Left lung (tissue), 10 donors: Measurements from ENCODE around the gene PXDN. TPM values are rescaled to one million over a fixed set of nuclear protein-coding genes. Genes with fewer than 3 reads are reported as not detected.

Source experiments
- ATAC-seq: fragments of 200-7000 bp; cut with Tn5 transposase; one replicate; pipeline ENCODE4 v1.9.1; 2020; ENCODE audit warnings: moderate library complexity
- DNase-seq, 4 donors: peaks; one replicate each; pipeline ENCODE4 v3.0.0-alpha.2; 2013 to 2020
- H3K27ac ChIP-seq, 2 donors: fragments of 200-600 bp; sonication (generic) in 1 of 2; one replicate each; pipeline versions ENCODE4 v1.5.0 to v1.8.0; 2020 to 2021
- H3K27me3 ChIP-seq, 2 donors: fragments of 200-600 bp; sonication (generic) in 1 of 2; one replicate each; pipeline versions ENCODE4 v1.5.0 to v1.8.0; 2020 to 2021
- H3K36me3 ChIP-seq, 2 donors: fragments of 200-600 bp; sonication (generic) in 1 of 2; one replicate each; pipeline versions ENCODE4 v1.5.0 to v1.8.0; 2020 to 2021
- H3K4me1 ChIP-seq, 2 donors: fragments of 200-600 bp; one replicate each; pipeline ENCODE4 v1.8.0; 2021
- H3K4me3 ChIP-seq, 2 donors: fragments of 200-600 bp; sonication (generic) in 1 of 2; one replicate each; pipeline versions ENCODE4 v1.5.0 to v1.8.0; 2020 to 2021; ENCODE audit warnings: mild to moderate bottlenecking in 1 of 2
- H3K9me3 ChIP-seq, 2 donors: fragments of 200-600 bp; sonication (generic) in 1 of 2; one replicate each; pipeline versions ENCODE4 v1.5.0 to v1.8.0; 2020 to 2021
- intact Hi-C, 2 donors: fragments of 100-400 bp; cut with DNase I; formaldehyde crosslinking; loops; one replicate each; pipeline versions ENCODE4 v1.11.2 to v1.14.2; 2022
- polyA plus RNA-seq, 6 donors: library from polyadenylated mRNA; unstranded; fragments of 120-200 nt; gene quantifications; one replicate each; pipeline ENCODE4 v1.2.1, GENCODE V29; 2013; ENCODE audit not compliant: insufficient read length in 6 of 6
- total RNA-seq, 2 donors: library from RNA; stranded (reverse); fragmentation: NEBNext Ultra II Directional; extraction: Animal tissue kit (Norgen Biotek cat#: 25700); gene quantifications; one replicate each; pipeline ENCODE4 v1.2.1, GENCODE V29; 2021
- TF ChIP-seq, protein P1 (sequence below), 2 donors: fragments of 200-600 bp; sonication (generic) in 1 of 2; IDR thresholded peaks; one replicate each; pipeline versions ENCODE4 v1.5.0 to v1.8.0; 2021; ENCODE audit warnings: antibody characterized with exemption in 2 of 2
- donor health status: DM: no; HTN: yes; CAD: no.
- donor health status: DM: no; HTN: no; CAD: no.

Gene PXDN
- total and polyA plus RNA-seq, 8 donors, result 44.8 to 215 (median 174) TPM

GRCh38 chr2:1611886-1612285 lies 132.4 kb downstream of the PXDN start:
- intact Hi-C loops, result no loop called here
- H3K36me3 ChIP-seq, result no peaks in the 10 kb centered on the region

GRCh38 chr2:1610096-1610485 lies 134.2 kb downstream of the PXDN start:
- no peak for ATAC-seq

More at GRCh38 chr2:1611886-1612285, 132.4 kb downstream of the PXDN start:
- TF ChIP-seq, protein P1, sequence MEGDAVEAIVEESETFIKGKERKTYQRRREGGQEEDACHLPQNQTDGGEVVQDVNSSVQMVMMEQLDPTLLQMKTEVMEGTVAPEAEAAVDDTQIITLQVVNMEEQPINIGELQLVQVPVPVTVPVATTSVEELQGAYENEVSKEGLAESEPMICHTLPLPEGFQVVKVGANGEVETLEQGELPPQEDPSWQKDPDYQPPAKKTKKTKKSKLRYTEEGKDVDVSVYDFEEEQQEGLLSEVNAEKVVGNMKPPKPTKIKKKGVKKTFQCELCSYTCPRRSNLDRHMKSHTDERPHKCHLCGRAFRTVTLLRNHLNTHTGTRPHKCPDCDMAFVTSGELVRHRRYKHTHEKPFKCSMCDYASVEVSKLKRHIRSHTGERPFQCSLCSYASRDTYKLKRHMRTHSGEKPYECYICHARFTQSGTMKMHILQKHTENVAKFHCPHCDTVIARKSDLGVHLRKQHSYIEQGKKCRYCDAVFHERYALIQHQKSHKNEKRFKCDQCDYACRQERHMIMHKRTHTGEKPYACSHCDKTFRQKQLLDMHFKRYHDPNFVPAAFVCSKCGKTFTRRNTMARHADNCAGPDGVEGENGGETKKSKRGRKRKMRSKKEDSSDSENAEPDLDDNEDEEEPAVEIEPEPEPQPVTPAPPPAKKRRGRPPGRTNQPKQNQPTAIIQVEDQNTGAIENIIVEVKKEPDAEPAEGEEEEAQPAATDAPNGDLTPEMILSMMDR (IDR thresholded peaks at IDR 0.05), result no peak
- no peaks in the 10 kb centered on the region for H3K4me1 ChIP-seq
- no peaks in the 10 kb centered on the region for H3K27me3 ChIP-seq
- H3K4me3 ChIP-seq, result no peak overlapping the region
- ATAC-seq (no peak), DNase-seq (no peak)
- no peaks in the 10 kb centered on the region for H3K9me3 ChIP-seq
- H3K27ac ChIP-seq, result no peak overlapping the region

GRCh38 chr2:1609485-1610095 lies 134.7 kb downstream of the PXDN start:
- no peak for ATAC-seq
- Histone ChIP-seq H3K36me3 (no peaks in the 10 kb centered on the region), H3K4me1 (peaks cover 6 to 19% of the 10 kb centered on the region in 2 donors), H3K27me3 (peaks cover 0 to 8% of the 10 kb centered on the region in 2 donors), H3K4me3 (no peak overlapping the region), H3K27ac (no peak overlapping the region), H3K9me3 (no peaks in the 10 kb centered on the region)
- DNase-seq, result no peak
- TF ChIP-seq, protein P1 (IDR thresholded peaks at IDR 0.05), result no peak
- intact Hi-C loops, result no loop called here

More at GRCh38 chr2:1610096-1610485, 134.2 kb downstream of the PXDN start:
- Histone ChIP-seq H3K9me3 (no peaks in the 10 kb centered on the region), H3K4me3 (no peak overlapping the region), H3K27ac (no peak overlapping the region), H3K27me3 (peaks cover 0 to 8% of the 10 kb centered on the region in 2 donors), H3K36me3 (no peaks in the 10 kb centered on the region), H3K4me1 (peaks cover 6 to 14% of the 10 kb centered on the region in 2 donors)
- intact Hi-C loops, result no loop called here
- DNase-seq, result no peak
- TF ChIP-seq, protein P1 (IDR thresholded peaks at IDR 0.05), result no peak

DNA sequence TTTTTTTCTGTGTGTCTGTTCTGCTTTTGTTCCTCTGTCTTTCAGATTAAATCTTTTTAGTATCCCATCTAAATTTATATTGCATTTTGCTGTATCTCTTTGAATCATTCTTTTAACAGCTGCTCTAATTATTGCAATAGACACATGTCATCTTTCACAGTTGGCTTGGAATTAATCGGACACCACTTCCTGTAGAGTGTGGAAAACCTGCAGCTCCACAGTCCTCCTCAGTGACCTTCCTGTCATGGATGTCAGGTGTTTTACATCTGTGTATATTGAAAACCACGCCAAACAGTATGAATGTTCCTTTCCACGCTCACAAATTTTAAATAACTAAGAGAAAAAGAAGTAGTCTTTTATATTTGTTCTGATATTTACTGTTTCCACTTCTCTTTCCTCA lies 135.3 kb downstream of the PXDN start:
- no peak overlapping the region for H3K4me3 ChIP-seq
- intact Hi-C loops, result no loop called here
- H3K27me3 ChIP-seq, result peaks cover 0 to 8% of the 10 kb centered on the region in 2 donors
- TF ChIP-seq, protein P1 (IDR thresholded peaks at IDR 0.05), result no peak
- ATAC-seq, result no peak
- H3K27ac ChIP-seq, result no peak overlapping the region
- H3K36me3 ChIP-seq, result no peaks in the 10 kb centered on the region
- no peak for DNase-seq
- no peaks in the 10 kb centered on the region for H3K9me3 ChIP-seq
- peaks cover 6 to 20% of the 10 kb centered on the region in 2 donors for H3K4me1 ChIP-seq

DNA sequence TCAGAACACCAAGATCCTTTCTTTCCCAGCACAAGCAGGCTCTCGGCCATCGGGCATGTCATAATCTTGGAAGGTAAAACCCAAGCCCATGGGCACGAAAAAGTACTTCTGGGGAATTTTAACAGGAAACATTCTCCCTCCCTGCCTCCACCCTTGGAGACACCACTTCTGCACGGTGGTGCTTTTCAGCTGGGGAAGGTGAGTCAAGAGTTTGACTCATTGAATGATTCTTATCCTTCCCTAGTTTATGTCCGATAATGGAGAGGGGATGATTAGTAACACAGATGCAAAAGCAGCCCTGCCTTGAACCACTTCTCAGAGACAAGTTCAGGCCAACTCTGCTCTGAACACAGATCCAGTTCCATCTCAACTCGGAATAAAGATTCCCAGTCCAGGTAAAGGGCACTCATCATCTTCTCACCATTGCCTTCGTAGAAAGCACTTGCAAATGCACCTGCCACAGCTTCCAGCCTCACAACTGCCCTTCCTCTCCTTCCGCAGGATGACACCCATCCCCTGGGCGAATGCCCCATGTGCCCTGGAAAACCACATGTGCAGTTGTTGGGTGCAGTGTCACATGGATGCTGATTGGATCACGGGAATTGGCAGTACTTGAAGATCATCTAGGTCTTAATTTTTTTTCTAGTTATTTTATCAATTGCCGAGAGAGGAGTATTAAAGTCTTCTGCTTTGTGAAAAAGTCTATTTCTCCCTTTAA lies 136.2 kb downstream of the PXDN start:
- ATAC-seq (no peak), DNase-seq (no peak)
- H3K4me3 ChIP-seq, result no peak overlapping the region
- intact Hi-C loops, result no loop called here
- H3K9me3 ChIP-seq, result no peaks in the 10 kb centered on the region
- H3K4me1 ChIP-seq, result peaks cover 6 to 20% of the 10 kb centered on the region in 2 donors
- H3K36me3 ChIP-seq, result no peaks in the 10 kb centered on the region
- TF ChIP-seq, protein P1 (IDR thresholded peaks at IDR 0.05), result no peak
- peaks cover 0 to 8% of the 10 kb centered on the region in 2 donors for H3K27me3 ChIP-seq
- no peak overlapping the region for H3K27ac ChIP-seq
